PFSK-1 (cell line): ENCODE measurements around the gene ERC2.

ENCODE experiments used
- FOXP2 ChIP-seq: optimal IDR thresholded peaks from 2 replicates; pipeline ENCODE3; 2011; ENCODE audit warnings: borderline replicate concordance, control low read depth, inconsistent platforms; ENCODE audit not compliant: insufficient read depth; ENCODE audit errors: extremely low read length, extremely low read depth
- POLR2AphosphoS5 ChIP-seq: IDR thresholded peaks from 2 replicates; pipeline ENCODE4 v1.6.1; 2012; ENCODE audit warnings: low read depth, mild to moderate bottlenecking, control low read depth, low read length, moderate library complexity
- SIN3A ChIP-seq: IDR thresholded peaks from 2 replicates; pipeline ENCODE4 v1.6.1; 2012; ENCODE audit warnings: mild to moderate bottlenecking, low read length, moderate library complexity, borderline replicate concordance; ENCODE audit not compliant: insufficient read depth
- TAF1 ChIP-seq: IDR thresholded peaks from 2 replicates; pipeline ENCODE4 v1.6.1; 2012; ENCODE audit warnings: low read length, control low read depth, borderline replicate concordance; ENCODE audit not compliant: insufficient read depth
- TF ChIP-seq, protein P1 (sequence below), 2 experiments: IDR thresholded peaks; 2 replicates each; pipeline versions ENCODE4 v1.6.1 to v1.8.0; 2011 to 2012; ENCODE audit warnings: low read depth in 2 of 2, low read length in 2 of 2, control low read depth in 1 of 2, inconsistent platforms in 1 of 2, mild to moderate bottlenecking in 1 of 2, moderate library complexity in 1 of 2; ENCODE audit not compliant: insufficient read depth in 1 of 2

Gene ERC2

DNA sequence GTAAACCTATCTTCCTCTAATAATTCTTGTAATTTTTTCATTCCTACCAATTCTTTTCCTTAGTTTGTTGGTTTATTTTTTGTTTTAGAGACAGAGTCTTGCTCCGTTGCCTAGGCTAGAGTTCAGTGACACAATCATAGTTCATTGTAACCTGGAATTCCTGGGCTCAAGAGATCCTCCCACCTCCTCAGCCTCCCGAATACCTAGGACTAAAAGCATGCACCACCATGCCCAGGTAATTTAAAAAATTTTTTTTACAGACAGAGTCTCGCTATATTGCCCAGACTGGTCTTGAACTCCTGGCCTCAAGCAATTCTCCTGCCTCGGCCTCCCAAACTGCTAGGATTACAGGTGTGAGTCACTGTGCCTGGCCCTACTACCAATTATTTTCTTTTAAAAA, 220.2 kb downstream of the ERC2 start:
- TF ChIP-seq POLR2AphosphoS5, result no peak
- TF ChIP-seq SIN3A, result no peak
- TF ChIP-seq TAF1, result no peak
- TF ChIP-seq FOXP2, result no peak
- TF ChIP-seq, protein P1, sequence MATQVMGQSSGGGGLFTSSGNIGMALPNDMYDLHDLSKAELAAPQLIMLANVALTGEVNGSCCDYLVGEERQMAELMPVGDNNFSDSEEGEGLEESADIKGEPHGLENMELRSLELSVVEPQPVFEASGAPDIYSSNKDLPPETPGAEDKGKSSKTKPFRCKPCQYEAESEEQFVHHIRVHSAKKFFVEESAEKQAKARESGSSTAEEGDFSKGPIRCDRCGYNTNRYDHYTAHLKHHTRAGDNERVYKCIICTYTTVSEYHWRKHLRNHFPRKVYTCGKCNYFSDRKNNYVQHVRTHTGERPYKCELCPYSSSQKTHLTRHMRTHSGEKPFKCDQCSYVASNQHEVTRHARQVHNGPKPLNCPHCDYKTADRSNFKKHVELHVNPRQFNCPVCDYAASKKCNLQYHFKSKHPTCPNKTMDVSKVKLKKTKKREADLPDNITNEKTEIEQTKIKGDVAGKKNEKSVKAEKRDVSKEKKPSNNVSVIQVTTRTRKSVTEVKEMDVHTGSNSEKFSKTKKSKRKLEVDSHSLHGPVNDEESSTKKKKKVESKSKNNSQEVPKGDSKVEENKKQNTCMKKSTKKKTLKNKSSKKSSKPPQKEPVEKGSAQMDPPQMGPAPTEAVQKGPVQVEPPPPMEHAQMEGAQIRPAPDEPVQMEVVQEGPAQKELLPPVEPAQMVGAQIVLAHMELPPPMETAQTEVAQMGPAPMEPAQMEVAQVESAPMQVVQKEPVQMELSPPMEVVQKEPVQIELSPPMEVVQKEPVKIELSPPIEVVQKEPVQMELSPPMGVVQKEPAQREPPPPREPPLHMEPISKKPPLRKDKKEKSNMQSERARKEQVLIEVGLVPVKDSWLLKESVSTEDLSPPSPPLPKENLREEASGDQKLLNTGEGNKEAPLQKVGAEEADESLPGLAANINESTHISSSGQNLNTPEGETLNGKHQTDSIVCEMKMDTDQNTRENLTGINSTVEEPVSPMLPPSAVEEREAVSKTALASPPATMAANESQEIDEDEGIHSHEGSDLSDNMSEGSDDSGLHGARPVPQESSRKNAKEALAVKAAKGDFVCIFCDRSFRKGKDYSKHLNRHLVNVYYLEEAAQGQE (IDR thresholded peaks at IDR 0.05; ENCODE audit: insufficient read depth in 1 of 2, low read depth in 2 of 2, low read length in 2 of 2), result no peak

DNA sequence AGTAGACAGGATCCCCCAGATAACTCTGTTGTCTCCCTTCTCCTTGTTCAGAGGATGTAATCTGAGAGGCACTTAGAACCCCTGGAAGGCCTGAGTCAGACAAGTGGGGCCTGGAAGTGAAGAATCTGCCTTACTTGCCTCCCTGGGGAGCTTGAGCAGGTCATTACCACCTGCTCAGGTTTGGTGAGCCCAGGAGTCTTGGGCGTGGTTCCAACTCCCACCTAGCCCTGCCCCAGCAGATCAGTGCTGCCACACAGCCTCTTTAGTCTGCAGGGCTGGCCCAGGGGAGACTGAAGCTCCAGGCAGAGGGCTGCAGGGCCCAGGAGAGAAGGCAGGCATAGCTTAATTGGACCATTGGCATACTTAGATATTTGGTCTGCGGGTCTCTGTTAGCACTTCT, 230.0 kb downstream of the ERC2 start:
- TF ChIP-seq TAF1 (no peak), FOXP2 (no peak), SIN3A (no peak), POLR2AphosphoS5 (no peak)
- TF ChIP-seq, protein P1 (IDR thresholded peaks at IDR 0.05; ENCODE audit: insufficient read depth in 1 of 2, low read depth in 2 of 2, low read length in 2 of 2), result no peak

DNA sequence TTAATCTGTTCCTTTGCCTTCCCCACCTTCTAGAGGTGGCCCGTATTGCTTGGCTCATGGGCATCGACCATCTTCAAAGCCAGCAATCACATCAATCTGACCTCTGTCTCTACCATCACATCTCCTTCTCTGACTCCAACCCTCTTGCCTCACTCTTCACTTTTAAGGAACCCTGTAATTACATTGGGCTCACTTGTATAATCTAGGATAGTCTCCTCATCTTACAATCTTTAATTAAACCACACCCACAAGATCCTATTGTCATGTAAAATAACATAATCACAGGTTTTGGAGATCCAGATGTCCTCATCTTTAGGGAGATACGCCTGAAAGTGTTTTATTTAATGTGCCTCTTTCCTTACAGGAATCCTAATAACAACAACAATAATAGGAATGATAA, 234.5 kb downstream of the ERC2 start:
- TF ChIP-seq TAF1 (no peak), FOXP2 (no peak), POLR2AphosphoS5 (no peak), SIN3A (no peak)
- TF ChIP-seq, protein P1 (IDR thresholded peaks at IDR 0.05; ENCODE audit: insufficient read depth in 1 of 2, low read depth in 2 of 2, low read length in 2 of 2), result no peak

DNA sequence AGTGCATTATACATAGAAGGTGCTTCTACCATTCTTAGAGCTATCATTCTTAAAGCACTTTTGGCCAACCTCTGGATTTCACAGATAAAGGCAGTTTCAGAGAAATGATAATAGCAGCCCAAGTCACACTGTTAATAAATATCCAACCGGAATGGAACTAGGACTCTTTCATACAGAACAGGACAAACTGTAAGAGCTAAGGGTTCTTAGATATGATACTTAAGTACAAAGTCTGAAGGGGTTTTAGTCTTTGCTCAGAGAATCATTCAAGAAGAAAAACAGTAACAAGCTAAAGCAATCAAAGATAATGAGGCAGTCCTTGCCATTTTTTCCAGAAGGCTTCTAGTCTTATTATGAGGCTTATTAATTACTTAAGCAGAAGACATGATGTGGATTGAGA, 239.0 kb downstream of the ERC2 start:
- TF ChIP-seq, protein P1 (IDR thresholded peaks at IDR 0.05; ENCODE audit: insufficient read depth in 1 of 2, low read depth in 2 of 2, low read length in 2 of 2), result no peak
- TF ChIP-seq POLR2AphosphoS5 (no peak), TAF1 (no peak), SIN3A (no peak), FOXP2 (no peak)

DNA sequence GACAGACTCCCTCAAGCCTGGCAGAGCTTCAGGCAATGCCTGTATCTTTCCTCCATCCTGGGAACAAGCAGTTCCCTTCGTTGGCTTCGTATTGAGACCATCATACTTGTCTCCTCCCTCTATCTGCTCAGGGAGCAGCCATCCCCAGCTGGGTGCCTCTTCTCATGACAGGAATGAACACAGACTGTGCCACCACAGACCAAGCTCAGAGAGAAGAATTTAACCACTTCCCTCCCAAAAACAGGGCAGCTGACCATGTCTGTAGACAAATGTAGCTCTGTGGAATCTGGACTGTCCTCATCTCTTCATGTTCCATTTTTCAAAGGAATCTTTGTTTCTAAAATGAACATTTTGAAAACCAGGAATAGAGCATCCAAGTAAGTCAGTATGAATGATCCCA, 245.4 kb downstream of the ERC2 start:
- no peak for TF ChIP-seq POLR2AphosphoS5
- no peak for TF ChIP-seq TAF1
- no peak for TF ChIP-seq FOXP2
